ENCODE results near the gene GADD45G.

GADD45G gene

GRCh38 chr9:89632192-89632733 lies 27.5 kb downstream of the GADD45G start:
- DNase-seq: no peak

- DNase-seq: no peak
Observed at GRCh38 chr9:89632736-89633135, 27.9 kb downstream of the GADD45G start.

GRCh38 chr9:89633404-89633803 lies 28.6 kb downstream of the GADD45G start:
- no peak for DNase-seq

GRCh38 chr9:89633920-89634319 lies 29.1 kb downstream of the GADD45G start:
- no peak for DNase-seq

GRCh38 chr9:89634995-89635742 lies 30.4 kb downstream of the GADD45G start:
- DNase-seq: no peak

- DNase-seq: no peak
Observed at GRCh38 chr9:89635816-89636215, 31.0 kb downstream of the GADD45G start.

- no peak for DNase-seq
Observed at GRCh38 chr9:89637787-89638186, 33.0 kb downstream of the GADD45G start.

- no peak for DNase-seq
Observed at GRCh38 chr9:89638359-89638758, 33.5 kb downstream of the GADD45G start.

GRCh38 chr9:89638893-89639292 lies 34.1 kb downstream of the GADD45G start:
- DNase-seq: no peak

GRCh38 chr9:89639367-89639795 lies 34.6 kb downstream of the GADD45G start:
- DNase-seq: no peak

- no peak for DNase-seq
Observed at GRCh38 chr9:89639961-89640360, 35.1 kb downstream of the GADD45G start.

GRCh38 chr9:89640361-89640760 lies 35.5 kb downstream of the GADD45G start:
- no peak for DNase-seq

- DNase-seq: no peak
Observed at GRCh38 chr9:89640801-89641200, 36.0 kb downstream of the GADD45G start.

GRCh38 chr9:89641980-89642379 lies 37.2 kb downstream of the GADD45G start:
- DNase-seq: no peak

- DNase-seq: no peak
Observed at GRCh38 chr9:89642789-89643188, 38.0 kb downstream of the GADD45G start.

- DNase-seq: no peak
Observed at GRCh38 chr9:89646189-89646939, 41.6 kb downstream of the GADD45G start.

- no peak for DNase-seq
Observed at GRCh38 chr9:89647366-89648128, 42.7 kb downstream of the GADD45G start.

- DNase-seq: no peak
Observed at GRCh38 chr9:89648247-89649000, 43.6 kb downstream of the GADD45G start.

- DNase-seq: no peak
Observed at GRCh38 chr9:89649039-89649691, 44.4 kb downstream of the GADD45G start.

GRCh38 chr9:89654025-89654662 lies 49.3 kb downstream of the GADD45G start:
- no peak for DNase-seq

Measured in activated CD4-positive, alpha-beta T cell treated with anti-CD3 and anti-CD28 coated beads for 1 hour (primary cell).